ENCODE data around the gene PCGF1. TPM values are rescaled to one million over a fixed set of nuclear protein-coding genes. Genes with fewer than 3 reads are reported as not detected.

PCGF1 gene
- total and polyA plus RNA-seq, 4 donors: 8.0 to 17.5 (median 14.6) TPM

- intact Hi-C loops (cut with DNase I): no loop called here
- peak in 1 of 2 donors; percentile 72 for DNase-seq
- no peaks in the 10 kb centered on the region for H3K36me3 ChIP-seq (ENCODE audit: control insufficient read depth in 1 of 2, insufficient read depth in 2 of 2, low read length in 1 of 2)
- no peaks in the 10 kb centered on the region for H3K27me3 ChIP-seq (ENCODE audit: control insufficient read depth in 1 of 2, insufficient read depth in 2 of 2, low read length in 1 of 2)
- 6% methylated on average over 49 to 52 of the region's 52 CpGs for WGBS, 2 donors
- no peaks in the 10 kb centered on the region for H3K4me1 ChIP-seq (ENCODE audit: control insufficient read depth in 1 of 2, insufficient read depth in 2 of 2, low read length in 2 of 2)
- H3K9me3 ChIP-seq (ENCODE audit: control insufficient read depth, low read length): no peaks in the 10 kb centered on the region
- no peak overlapping the region for H3K4me3 ChIP-seq (ENCODE audit: low read length in 2 of 2)
- ATAC-seq (ENCODE audit: low FRiP score): no peak
- no peak overlapping the region for H3K27ac ChIP-seq (ENCODE audit: low read depth in 1 of 2, low read length in 2 of 2)
Measured at GRCh38 chr2:74513605-74514367, 6.3 kb upstream of the PCGF1 start.

GRCh38 chr2:74512744-74513604, 5.5 kb upstream of the PCGF1 start:
- ATAC-seq (ENCODE audit: low FRiP score): no peak
- H3K27ac ChIP-seq (ENCODE audit: low read depth in 1 of 2, low read length in 2 of 2): no peak overlapping the region
- H3K27me3 ChIP-seq (ENCODE audit: control insufficient read depth in 1 of 2, insufficient read depth in 2 of 2, low read length in 1 of 2): no peaks in the 10 kb centered on the region
- H3K9me3 ChIP-seq (ENCODE audit: control insufficient read depth, low read length): no peaks in the 10 kb centered on the region
- no peak overlapping the region for H3K4me3 ChIP-seq (ENCODE audit: low read length in 2 of 2)
- H3K4me1 ChIP-seq (ENCODE audit: control insufficient read depth in 1 of 2, insufficient read depth in 2 of 2, low read length in 2 of 2): no peaks in the 10 kb centered on the region
- no peak for DNase-seq
- 8% methylated on average over 26 to 36 of the region's 36 CpGs for WGBS, 2 donors
- intact Hi-C loops (cut with DNase I): no loop called here
- H3K36me3 ChIP-seq (ENCODE audit: control insufficient read depth in 1 of 2, insufficient read depth in 2 of 2, low read length in 1 of 2): no peaks in the 10 kb centered on the region

- no peaks in the 10 kb centered on the region for H3K36me3 ChIP-seq (ENCODE audit: control insufficient read depth in 1 of 2, insufficient read depth in 2 of 2, low read length in 1 of 2)
- ATAC-seq (ENCODE audit: low FRiP score) (no peak), DNase-seq (no peak)
- no peaks in the 10 kb centered on the region for H3K4me1 ChIP-seq (ENCODE audit: control insufficient read depth in 1 of 2, insufficient read depth in 2 of 2, low read length in 2 of 2)
- intact Hi-C loops (cut with DNase I): no loop called here
- WGBS, 2 donors: 28 to 37% methylated on average over 11 of the region's 11 CpGs
- H3K27ac ChIP-seq (ENCODE audit: low read depth in 1 of 2, low read length in 2 of 2): no peak overlapping the region
- H3K4me3 ChIP-seq (ENCODE audit: low read length in 2 of 2): no peak overlapping the region
- H3K27me3 ChIP-seq (ENCODE audit: control insufficient read depth in 1 of 2, insufficient read depth in 2 of 2, low read length in 1 of 2): no peaks in the 10 kb centered on the region
- H3K9me3 ChIP-seq (ENCODE audit: control insufficient read depth, low read length): no peaks in the 10 kb centered on the region
Measured at GRCh38 chr2:74511104-74511989, 3.9 kb upstream of the PCGF1 start.

- intact Hi-C loops (cut with DNase I): no loop called here
- H3K4me3 ChIP-seq (ENCODE audit: low read length in 2 of 2): no peak overlapping the region
- ATAC-seq (ENCODE audit: low FRiP score): no peak
- H3K9me3 ChIP-seq (ENCODE audit: control insufficient read depth, low read length): no peaks in the 10 kb centered on the region
- WGBS, 2 donors: 74 to 78% methylated on average over 4 of the region's 4 CpGs
- no peak for DNase-seq
- H3K27ac ChIP-seq (ENCODE audit: low read depth in 1 of 2, low read length in 2 of 2): no peak overlapping the region
- no peaks in the 10 kb centered on the region for H3K4me1 ChIP-seq (ENCODE audit: control insufficient read depth in 1 of 2, insufficient read depth in 2 of 2, low read length in 2 of 2)
- H3K27me3 ChIP-seq (ENCODE audit: control insufficient read depth in 1 of 2, insufficient read depth in 2 of 2, low read length in 1 of 2): no peaks in the 10 kb centered on the region
- peaks cover 0 to 1% of the 10 kb centered on the region in 2 donors for H3K36me3 ChIP-seq (ENCODE audit: control insufficient read depth in 1 of 2, insufficient read depth in 2 of 2, low read length in 1 of 2)
Measured at GRCh38 chr2:74510272-74510671, 2.8 kb upstream of the PCGF1 start.

- ATAC-seq (ENCODE audit: low FRiP score) (no peak), DNase-seq (no peak)
- no peaks in the 10 kb centered on the region for H3K9me3 ChIP-seq (ENCODE audit: control insufficient read depth, low read length)
- H3K36me3 ChIP-seq (ENCODE audit: control insufficient read depth in 1 of 2, insufficient read depth in 2 of 2, low read length in 1 of 2): peaks cover 0 to 1% of the 10 kb centered on the region in 2 donors
- WGBS, 2 donors: 17 to 18% methylated on average over 38 of the region's 38 CpGs
- intact Hi-C loops (cut with DNase I): loop anchor here in 1 of 2 donors (2.0 kb wide), 1 partner anchor 21 kb away; the partner anchor contains the start of genes AUP1 and HTRA2
- peak overlapping the region in 1 of 2 donors; percentile 23 for H3K27ac ChIP-seq (ENCODE audit: low read depth in 1 of 2, low read length in 2 of 2)
- no peaks in the 10 kb centered on the region for H3K27me3 ChIP-seq (ENCODE audit: control insufficient read depth in 1 of 2, insufficient read depth in 2 of 2, low read length in 1 of 2)
- H3K4me3 ChIP-seq (ENCODE audit: low read length in 2 of 2): peak overlapping the region; percentile 15 to 51
- H3K4me1 ChIP-seq (ENCODE audit: control insufficient read depth in 1 of 2, insufficient read depth in 2 of 2, low read length in 2 of 2): no peaks in the 10 kb centered on the region
Measured at GRCh38 chr2:74507926-74508520, 528 bp upstream of the PCGF1 start.

- H3K9me3 ChIP-seq (ENCODE audit: control insufficient read depth, low read length): no peaks in the 10 kb centered on the region
- H3K27ac ChIP-seq (ENCODE audit: low read depth in 1 of 2, low read length in 2 of 2): no peak overlapping the region
- H3K36me3 ChIP-seq (ENCODE audit: control insufficient read depth in 1 of 2, insufficient read depth in 2 of 2, low read length in 1 of 2): peaks cover 0 to 1% of the 10 kb centered on the region in 2 donors
- H3K4me1 ChIP-seq (ENCODE audit: control insufficient read depth in 1 of 2, insufficient read depth in 2 of 2, low read length in 2 of 2): no peaks in the 10 kb centered on the region
- H3K27me3 ChIP-seq (ENCODE audit: control insufficient read depth in 1 of 2, insufficient read depth in 2 of 2, low read length in 1 of 2): no peaks in the 10 kb centered on the region
- DNase-seq (no peak), ATAC-seq (ENCODE audit: low FRiP score) (no peak)
- 96% methylated on average over 14 of the region's 14 CpGs for WGBS, 2 donors
- H3K4me3 ChIP-seq (ENCODE audit: low read length in 2 of 2): no peak overlapping the region
- intact Hi-C loops (cut with DNase I): loop anchor here in 1 of 2 donors (2.0 kb wide), 1 partner anchor 23 kb away; the partner anchor contains the start of genes AUP1 and HTRA2
Measured at GRCh38 chr2:74505448-74506246, 1.8 kb downstream of the PCGF1 start.

- peaks cover 0 to 1% of the 10 kb centered on the region in 2 donors for H3K36me3 ChIP-seq (ENCODE audit: control insufficient read depth in 1 of 2, insufficient read depth in 2 of 2, low read length in 1 of 2)
- H3K4me3 ChIP-seq (ENCODE audit: low read length in 2 of 2): no peak overlapping the region
- no peaks in the 10 kb centered on the region for H3K9me3 ChIP-seq (ENCODE audit: control insufficient read depth, low read length)
- ATAC-seq (ENCODE audit: low FRiP score) (no peak), DNase-seq (no peak)
- no peaks in the 10 kb centered on the region for H3K27me3 ChIP-seq (ENCODE audit: control insufficient read depth in 1 of 2, insufficient read depth in 2 of 2, low read length in 1 of 2)
- no peaks in the 10 kb centered on the region for H3K4me1 ChIP-seq (ENCODE audit: control insufficient read depth in 1 of 2, insufficient read depth in 2 of 2, low read length in 2 of 2)
- 93 to 96% methylated on average over 3 of the region's 3 CpGs for WGBS, 2 donors
- intact Hi-C loops (cut with DNase I): no loop called here
- no peak overlapping the region for H3K27ac ChIP-seq (ENCODE audit: low read depth in 1 of 2, low read length in 2 of 2)
Measured at GRCh38 chr2:74504591-74504990, 2.9 kb downstream of the PCGF1 start.

Measured in aorta (tissue), 5 donors.